Measurements from ENCODE around the gene SH3GL2. TPM values are rescaled to one million over a fixed set of nuclear protein-coding genes. Genes with fewer than 3 reads are reported as not detected.

The SH3GL2 gene
- total RNA-seq, 4 donors from 2014 or later, result 0.45 to 2.5 TPM; not detected in 2

DNA sequence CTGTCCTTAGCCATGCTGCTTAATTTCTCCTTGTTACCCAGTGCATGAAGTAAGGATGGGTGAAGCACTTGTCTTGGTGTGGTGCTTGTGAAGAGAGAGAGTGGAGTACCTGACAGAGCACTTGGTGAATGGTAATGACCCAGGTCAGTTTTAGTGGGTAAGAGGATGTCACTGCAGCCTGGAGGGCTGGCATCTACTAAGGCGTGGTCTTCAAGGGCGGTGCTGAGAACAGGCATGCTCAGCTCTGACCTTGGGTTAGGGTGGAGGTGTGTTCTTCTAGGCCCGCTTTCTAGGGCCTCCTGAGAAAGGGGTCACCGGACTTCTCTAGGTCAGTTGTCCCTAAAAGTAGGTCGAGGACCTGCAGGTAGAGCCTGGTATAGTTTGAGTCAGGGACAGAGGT lies 25.7 kb downstream of the SH3GL2 start:
- H3K4me1 ChIP-seq, result no peaks in the 10 kb centered on the region
- intact Hi-C loops (cut with DNase I), result no loop called here
- H3K27me3 ChIP-seq, result no peaks in the 10 kb centered on the region
- no peaks in the 10 kb centered on the region for H3K9me3 ChIP-seq
- WGBS, 2 donors, result 84 to 95% methylated on average over 5 of the region's 5 CpGs
- DNase-seq, result no peak
- H3K27ac ChIP-seq, result no peak overlapping the region
- H3K36me3 ChIP-seq, result no peaks in the 10 kb centered on the region
- no peak for TF ChIP-seq POLR2A (IDR thresholded peaks at IDR 0.05)
- TF ChIP-seq, protein P1, sequence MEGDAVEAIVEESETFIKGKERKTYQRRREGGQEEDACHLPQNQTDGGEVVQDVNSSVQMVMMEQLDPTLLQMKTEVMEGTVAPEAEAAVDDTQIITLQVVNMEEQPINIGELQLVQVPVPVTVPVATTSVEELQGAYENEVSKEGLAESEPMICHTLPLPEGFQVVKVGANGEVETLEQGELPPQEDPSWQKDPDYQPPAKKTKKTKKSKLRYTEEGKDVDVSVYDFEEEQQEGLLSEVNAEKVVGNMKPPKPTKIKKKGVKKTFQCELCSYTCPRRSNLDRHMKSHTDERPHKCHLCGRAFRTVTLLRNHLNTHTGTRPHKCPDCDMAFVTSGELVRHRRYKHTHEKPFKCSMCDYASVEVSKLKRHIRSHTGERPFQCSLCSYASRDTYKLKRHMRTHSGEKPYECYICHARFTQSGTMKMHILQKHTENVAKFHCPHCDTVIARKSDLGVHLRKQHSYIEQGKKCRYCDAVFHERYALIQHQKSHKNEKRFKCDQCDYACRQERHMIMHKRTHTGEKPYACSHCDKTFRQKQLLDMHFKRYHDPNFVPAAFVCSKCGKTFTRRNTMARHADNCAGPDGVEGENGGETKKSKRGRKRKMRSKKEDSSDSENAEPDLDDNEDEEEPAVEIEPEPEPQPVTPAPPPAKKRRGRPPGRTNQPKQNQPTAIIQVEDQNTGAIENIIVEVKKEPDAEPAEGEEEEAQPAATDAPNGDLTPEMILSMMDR (IDR thresholded peaks at IDR 0.05), result no peak
- H3K4me3 ChIP-seq (replicated peaks in 1 of 3), result no peak overlapping the region

DNA sequence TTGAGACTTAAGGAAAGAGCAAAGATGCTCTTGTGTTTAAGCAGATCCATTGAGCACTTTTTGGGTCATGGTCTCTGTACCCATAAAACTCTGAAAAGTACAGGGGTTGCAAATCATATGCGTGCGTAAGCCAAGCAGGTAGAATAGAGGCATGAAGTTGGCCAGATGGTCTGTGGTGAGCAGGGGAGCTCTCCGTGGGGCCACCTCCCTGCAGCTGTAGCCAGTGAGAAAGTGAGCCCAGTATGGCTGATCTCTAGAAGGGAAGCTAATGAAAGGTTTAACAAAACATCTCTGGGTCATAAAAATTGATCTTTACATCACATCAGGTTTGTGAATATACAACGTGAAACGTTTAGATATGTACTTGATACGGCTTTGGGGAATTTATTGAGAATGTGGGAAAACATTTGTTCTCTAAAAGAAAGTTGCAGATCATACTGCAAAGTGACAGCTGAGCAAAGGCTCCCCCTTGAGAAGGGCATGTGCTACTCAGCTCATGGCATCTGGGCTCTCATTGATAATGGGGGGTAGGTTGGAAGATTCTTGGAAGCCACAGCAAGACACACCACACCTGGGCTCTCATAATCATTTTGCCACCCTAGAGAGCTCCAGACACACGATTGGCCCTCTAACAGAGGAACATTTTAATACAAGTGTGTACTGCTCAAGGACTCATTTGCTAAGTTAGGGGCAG lies 30.6 kb downstream of the SH3GL2 start:
- no peak overlapping the region for H3K27ac ChIP-seq
- 76 to 82% methylated on average over 7 of the region's 7 CpGs for WGBS, 2 donors
- H3K9me3 ChIP-seq, result no peaks in the 10 kb centered on the region
- no peaks in the 10 kb centered on the region for H3K4me1 ChIP-seq
- no peak for TF ChIP-seq POLR2A (IDR thresholded peaks at IDR 0.05)
- TF ChIP-seq, protein P1 (IDR thresholded peaks at IDR 0.05), result no peak
- no peaks in the 10 kb centered on the region for H3K36me3 ChIP-seq
- DNase-seq, result no peak
- H3K4me3 ChIP-seq (replicated peaks in 1 of 3), result no peak overlapping the region
- H3K27me3 ChIP-seq, result no peaks in the 10 kb centered on the region
- intact Hi-C loops (cut with DNase I), result no loop called here

DNA sequence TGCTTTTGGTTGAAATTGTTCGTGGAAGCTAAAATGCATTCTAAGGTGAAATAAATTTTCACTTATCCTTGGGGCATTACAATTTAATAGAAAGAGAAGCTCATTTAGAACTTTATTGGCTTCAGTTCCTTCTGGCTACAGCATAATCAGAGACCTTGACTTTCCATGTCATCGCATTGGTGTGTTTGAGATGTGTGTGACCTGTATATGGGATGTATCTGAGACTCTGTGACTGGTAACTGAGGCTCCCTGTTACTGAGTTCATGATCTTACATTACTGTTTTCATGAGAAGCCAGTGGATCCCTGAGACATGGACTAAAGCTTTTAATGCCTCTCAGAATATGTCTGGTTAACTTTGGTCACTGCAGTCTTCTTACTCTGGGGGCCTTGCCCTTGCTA lies 32.5 kb downstream of the SH3GL2 start:
- Histone ChIP-seq H3K4me1 (no peaks in the 10 kb centered on the region), H3K27me3 (no peaks in the 10 kb centered on the region), H3K36me3 (no peaks in the 10 kb centered on the region), H3K4me3 (replicated peaks in 1 of 3) (no peak overlapping the region), H3K27ac (no peak overlapping the region), H3K9me3 (no peaks in the 10 kb centered on the region)
- no peak for DNase-seq
- 45 to 71% methylated on average over 2 of the region's 2 CpGs for WGBS, 2 donors
- intact Hi-C loops (cut with DNase I), result no loop called here
- TF ChIP-seq, protein P1 (IDR thresholded peaks at IDR 0.05), result no peak
- TF ChIP-seq POLR2A (IDR thresholded peaks at IDR 0.05), result no peak

DNA sequence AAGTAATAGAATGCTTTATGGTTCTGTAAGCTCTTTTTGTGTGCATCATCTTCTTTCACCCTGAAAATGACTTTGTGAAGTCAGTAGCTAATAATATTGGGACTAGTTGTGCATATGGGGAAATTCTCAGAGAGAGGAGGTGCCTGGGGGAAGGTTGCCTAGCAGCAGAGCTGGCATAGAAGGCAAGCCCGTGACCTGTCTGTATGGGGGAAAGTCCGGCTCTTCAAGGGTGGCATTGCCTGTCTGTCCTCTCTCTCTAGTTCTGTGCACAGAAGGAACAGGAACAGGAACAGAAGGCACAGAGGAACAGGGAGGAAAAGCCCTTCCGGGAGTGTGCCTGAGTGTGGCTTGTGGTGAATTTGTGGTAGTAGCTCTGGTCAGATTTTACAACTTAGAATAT lies 33.1 kb downstream of the SH3GL2 start:
- Histone ChIP-seq H3K4me1 (no peaks in the 10 kb centered on the region), H3K27ac (no peak overlapping the region), H3K9me3 (no peaks in the 10 kb centered on the region), H3K4me3 (replicated peaks in 1 of 3) (no peak overlapping the region), H3K27me3 (no peaks in the 10 kb centered on the region), H3K36me3 (no peaks in the 10 kb centered on the region)
- 50 to 51% methylated on average over 3 of the region's 3 CpGs for WGBS, 2 donors
- no peak for DNase-seq
- intact Hi-C loops (cut with DNase I), result no loop called here
- TF ChIP-seq, protein P1 (IDR thresholded peaks at IDR 0.05), result no peak
- TF ChIP-seq POLR2A (IDR thresholded peaks at IDR 0.05), result no peak

DNA sequence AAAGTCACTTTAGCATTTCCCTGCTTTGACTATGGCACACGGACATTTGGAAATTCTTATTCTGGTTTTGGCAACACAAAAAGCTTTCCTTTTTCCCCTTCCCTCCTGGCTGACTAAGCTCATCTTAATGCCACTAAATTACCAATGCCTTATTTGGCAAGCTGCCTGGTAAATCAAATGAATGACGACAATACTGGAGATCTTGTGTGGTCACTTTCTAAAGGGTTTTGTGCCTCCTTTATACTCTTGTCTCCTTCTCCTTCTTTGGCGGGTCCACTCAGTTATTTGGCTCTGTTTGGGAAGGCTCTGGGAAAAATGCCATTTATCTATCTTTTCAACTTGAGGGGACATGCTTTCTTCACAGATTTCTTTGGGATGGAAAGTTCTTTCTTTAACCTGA lies 34.9 kb downstream of the SH3GL2 start:
- no peak for DNase-seq
- no peak overlapping the region for H3K27ac ChIP-seq
- TF ChIP-seq, protein P1 (IDR thresholded peaks at IDR 0.05), result no peak
- no peak for TF ChIP-seq POLR2A (IDR thresholded peaks at IDR 0.05)
- H3K4me1 ChIP-seq, result no peaks in the 10 kb centered on the region
- intact Hi-C loops (cut with DNase I), result no loop called here
- H3K27me3 ChIP-seq, result no peaks in the 10 kb centered on the region
- 37 to 51% methylated on average over 3 of the region's 3 CpGs for WGBS, 2 donors
- no peak overlapping the region for H3K4me3 ChIP-seq (replicated peaks in 1 of 3)
- H3K9me3 ChIP-seq, result no peaks in the 10 kb centered on the region
- no peaks in the 10 kb centered on the region for H3K36me3 ChIP-seq

Measured in thyroid gland (tissue), 4 donors.